ENCODE measurements around the gene AFAP1L2. TPM values are rescaled to one million over a fixed set of nuclear protein-coding genes. Genes with fewer than 3 reads are reported as not detected.

AFAP1L2 gene
- total RNA-seq, 1 donor from 2014 or later: 24.0 TPM

GRCh38 chr10:114368057-114368391 lies 36.3 kb downstream of the AFAP1L2 start:
- H3K27me3 ChIP-seq (ENCODE audit: control insufficient read depth in 3 of 3, insufficient read depth in 3 of 3, low read length in 3 of 3): peaks cover 0 to 2% (median 2%) of the 10 kb centered on the region in 3 donors
- H3K9ac ChIP-seq (ENCODE audit: low read depth in 1 of 3, low read length in 3 of 3): no peak overlapping the region
- H3K4me3 ChIP-seq (ENCODE audit: low read length in 3 of 3): no peak overlapping the region
- H3K36me3 ChIP-seq (ENCODE audit: control insufficient read depth in 3 of 3, insufficient read depth in 3 of 3, low read length in 3 of 3): no peaks in the 10 kb centered on the region
- H3K4me1 ChIP-seq (ENCODE audit: control insufficient read depth in 3 of 3, insufficient read depth in 3 of 3, low read length in 3 of 3): peaks cover 0 to 3% (median 0%) of the 10 kb centered on the region in 3 donors
- H3K27ac ChIP-seq (ENCODE audit: low read depth, low read length): no peak overlapping the region
- H3K9me3 ChIP-seq (ENCODE audit: control insufficient read depth in 3 of 3, low read length in 3 of 3): no peaks in the 10 kb centered on the region

- H3K9me3 ChIP-seq (ENCODE audit: control insufficient read depth in 3 of 3, low read length in 3 of 3): no peaks in the 10 kb centered on the region
- H3K4me1 ChIP-seq (ENCODE audit: control insufficient read depth in 3 of 3, insufficient read depth in 3 of 3, low read length in 3 of 3): peaks cover 0 to 3% (median 0%) of the 10 kb centered on the region in 3 donors
- H3K27ac ChIP-seq (ENCODE audit: low read depth, low read length): no peak overlapping the region
- no peak overlapping the region for H3K9ac ChIP-seq (ENCODE audit: low read depth in 1 of 3, low read length in 3 of 3)
- H3K27me3 ChIP-seq (ENCODE audit: control insufficient read depth in 3 of 3, insufficient read depth in 3 of 3, low read length in 3 of 3): peaks cover 0 to 5% (median 5%) of the 10 kb centered on the region in 3 donors
- no peak overlapping the region for H3K4me3 ChIP-seq (ENCODE audit: low read length in 3 of 3)
- H3K36me3 ChIP-seq (ENCODE audit: control insufficient read depth in 3 of 3, insufficient read depth in 3 of 3, low read length in 3 of 3): no peaks in the 10 kb centered on the region
These were observed 36.8 kb downstream of the AFAP1L2 start for GRCh38 chr10:114367351-114368056.

- Histone ChIP-seq H3K9me3 (ENCODE audit: control insufficient read depth in 3 of 3, low read length in 3 of 3) (no peaks in the 10 kb centered on the region), H3K9ac (ENCODE audit: low read depth in 1 of 3, low read length in 3 of 3) (no peak overlapping the region), H3K27ac (ENCODE audit: low read depth, low read length) (no peak overlapping the region), H3K4me3 (ENCODE audit: low read length in 3 of 3) (no peak overlapping the region), H3K27me3 (ENCODE audit: control insufficient read depth in 3 of 3, insufficient read depth in 3 of 3, low read length in 3 of 3) (peaks cover 0 to 8% (median 5%) of the 10 kb centered on the region in 3 donors), H3K4me1 (ENCODE audit: control insufficient read depth in 3 of 3, insufficient read depth in 3 of 3, low read length in 3 of 3) (peaks cover 0 to 3% (median 0%) of the 10 kb centered on the region in 3 donors), H3K36me3 (ENCODE audit: control insufficient read depth in 3 of 3, insufficient read depth in 3 of 3, low read length in 3 of 3) (no peaks in the 10 kb centered on the region)
These were observed 39.6 kb downstream of the AFAP1L2 start for GRCh38 chr10:114364726-114365125.

GRCh38 chr10:114363745-114364454 lies 40.4 kb downstream of the AFAP1L2 start:
- Histone ChIP-seq H3K36me3 (ENCODE audit: control insufficient read depth in 3 of 3, insufficient read depth in 3 of 3, low read length in 3 of 3) (no peaks in the 10 kb centered on the region), H3K9me3 (ENCODE audit: control insufficient read depth in 3 of 3, low read length in 3 of 3) (no peaks in the 10 kb centered on the region), H3K9ac (ENCODE audit: low read depth in 1 of 3, low read length in 3 of 3) (no peak overlapping the region), H3K4me1 (ENCODE audit: control insufficient read depth in 3 of 3, insufficient read depth in 3 of 3, low read length in 3 of 3) (peaks cover 0 to 3% (median 0%) of the 10 kb centered on the region in 3 donors), H3K27me3 (ENCODE audit: control insufficient read depth in 3 of 3, insufficient read depth in 3 of 3, low read length in 3 of 3) (peaks cover 0 to 8% (median 5%) of the 10 kb centered on the region in 3 donors), H3K4me3 (ENCODE audit: low read length in 3 of 3) (no peak overlapping the region), H3K27ac (ENCODE audit: low read depth, low read length) (no peak overlapping the region)

GRCh38 chr10:114362826-114363355 lies 41.4 kb downstream of the AFAP1L2 start:
- H3K27me3 ChIP-seq (ENCODE audit: control insufficient read depth in 3 of 3, insufficient read depth in 3 of 3, low read length in 3 of 3): peaks cover 0 to 8% (median 5%) of the 10 kb centered on the region in 3 donors
- H3K27ac ChIP-seq (ENCODE audit: low read depth, low read length): no peak overlapping the region
- no peak overlapping the region for H3K4me3 ChIP-seq (ENCODE audit: low read length in 3 of 3)
- H3K36me3 ChIP-seq (ENCODE audit: control insufficient read depth in 3 of 3, insufficient read depth in 3 of 3, low read length in 3 of 3): no peaks in the 10 kb centered on the region
- H3K4me1 ChIP-seq (ENCODE audit: control insufficient read depth in 3 of 3, insufficient read depth in 3 of 3, low read length in 3 of 3): peaks cover 0 to 3% (median 0%) of the 10 kb centered on the region in 3 donors
- no peaks in the 10 kb centered on the region for H3K9me3 ChIP-seq (ENCODE audit: control insufficient read depth in 3 of 3, low read length in 3 of 3)
- H3K9ac ChIP-seq (ENCODE audit: low read depth in 1 of 3, low read length in 3 of 3): no peak overlapping the region

- H3K9ac ChIP-seq (ENCODE audit: low read depth in 1 of 3, low read length in 3 of 3): no peak overlapping the region
- H3K36me3 ChIP-seq (ENCODE audit: control insufficient read depth in 3 of 3, insufficient read depth in 3 of 3, low read length in 3 of 3): no peaks in the 10 kb centered on the region
- no peaks in the 10 kb centered on the region for H3K9me3 ChIP-seq (ENCODE audit: control insufficient read depth in 3 of 3, low read length in 3 of 3)
- peaks cover 3 to 4% (median 4%) of the 10 kb centered on the region in 3 donors for H3K4me1 ChIP-seq (ENCODE audit: control insufficient read depth in 3 of 3, insufficient read depth in 3 of 3, low read length in 3 of 3)
- peaks cover 0 to 8% (median 5%) of the 10 kb centered on the region in 3 donors for H3K27me3 ChIP-seq (ENCODE audit: control insufficient read depth in 3 of 3, insufficient read depth in 3 of 3, low read length in 3 of 3)
- H3K4me3 ChIP-seq (ENCODE audit: low read length in 3 of 3): no peak overlapping the region
- H3K27ac ChIP-seq (ENCODE audit: low read depth, low read length): no peak overlapping the region
These were observed 44.4 kb downstream of the AFAP1L2 start for GRCh38 chr10:114359953-114360345.

GRCh38 chr10:114359041-114359952 lies 45.0 kb downstream of the AFAP1L2 start:
- H3K36me3 ChIP-seq (ENCODE audit: control insufficient read depth in 3 of 3, insufficient read depth in 3 of 3, low read length in 3 of 3): no peaks in the 10 kb centered on the region

GRCh38 chr10:114357515-114357996 lies 46.7 kb downstream of the AFAP1L2 start:
- no peak overlapping the region for H3K27ac ChIP-seq (ENCODE audit: low read depth, low read length)
- H3K9me3 ChIP-seq (ENCODE audit: control insufficient read depth in 3 of 3, low read length in 3 of 3): no peaks in the 10 kb centered on the region
- H3K4me3 ChIP-seq (ENCODE audit: low read length in 3 of 3): no peak overlapping the region
- peaks cover 3 to 6% (median 4%) of the 10 kb centered on the region in 3 donors for H3K4me1 ChIP-seq (ENCODE audit: control insufficient read depth in 3 of 3, insufficient read depth in 3 of 3, low read length in 3 of 3)
- H3K36me3 ChIP-seq (ENCODE audit: control insufficient read depth in 3 of 3, insufficient read depth in 3 of 3, low read length in 3 of 3): no peaks in the 10 kb centered on the region
- peaks cover 0 to 3% (median 0%) of the 10 kb centered on the region in 3 donors for H3K27me3 ChIP-seq (ENCODE audit: control insufficient read depth in 3 of 3, insufficient read depth in 3 of 3, low read length in 3 of 3)
- no peak overlapping the region for H3K9ac ChIP-seq (ENCODE audit: low read depth in 1 of 3, low read length in 3 of 3)

More at GRCh38 chr10:114359041-114359952, 45.0 kb downstream of the AFAP1L2 start:
- H3K9ac ChIP-seq (ENCODE audit: low read depth in 1 of 3, low read length in 3 of 3): no peak overlapping the region
- no peaks in the 10 kb centered on the region for H3K9me3 ChIP-seq (ENCODE audit: control insufficient read depth in 3 of 3, low read length in 3 of 3)
- H3K27me3 ChIP-seq (ENCODE audit: control insufficient read depth in 3 of 3, insufficient read depth in 3 of 3, low read length in 3 of 3): peaks cover 0 to 8% (median 5%) of the 10 kb centered on the region in 3 donors
- no peak overlapping the region for H3K4me3 ChIP-seq (ENCODE audit: low read length in 3 of 3)
- peaks cover 3 to 4% (median 3%) of the 10 kb centered on the region in 3 donors for H3K4me1 ChIP-seq (ENCODE audit: control insufficient read depth in 3 of 3, insufficient read depth in 3 of 3, low read length in 3 of 3)
- H3K27ac ChIP-seq (ENCODE audit: low read depth, low read length): no peak overlapping the region

- Histone ChIP-seq H3K36me3 (ENCODE audit: control insufficient read depth in 3 of 3, insufficient read depth in 3 of 3, low read length in 3 of 3) (no peaks in the 10 kb centered on the region), H3K27me3 (ENCODE audit: control insufficient read depth in 3 of 3, insufficient read depth in 3 of 3, low read length in 3 of 3) (peaks cover 0 to 3% (median 0%) of the 10 kb centered on the region in 3 donors), H3K27ac (ENCODE audit: low read depth, low read length) (no peak overlapping the region)
These were observed 47.4 kb downstream of the AFAP1L2 start for GRCh38 chr10:114356751-114357514.

More at GRCh38 chr10:114356751-114357514, 47.4 kb downstream of the AFAP1L2 start:
- no peaks in the 10 kb centered on the region for H3K9me3 ChIP-seq (ENCODE audit: control insufficient read depth in 3 of 3, low read length in 3 of 3)
- H3K4me1 ChIP-seq (ENCODE audit: control insufficient read depth in 3 of 3, insufficient read depth in 3 of 3, low read length in 3 of 3): peaks cover 3 to 6% (median 4%) of the 10 kb centered on the region in 3 donors
- H3K9ac ChIP-seq (ENCODE audit: low read depth in 1 of 3, low read length in 3 of 3): no peak overlapping the region
- H3K4me3 ChIP-seq (ENCODE audit: low read length in 3 of 3): no peak overlapping the region

Data from skeletal muscle tissue (tissue), 4 donors.